GM10266 (cell line): ENCODE results near the gene STARD5.
"Not testable (repeated sequence)": the region's sequence is repeated elsewhere in the genome, so short reads cannot be mapped to it uniquely, and the experiment has no call there.

Experiments
- DNase-seq: peaks from one replicate; pipeline ENCODE4 v3.0.0; 2012; ENCODE audit errors: extremely low spot score
- CTCF ChIP-seq: IDR thresholded peaks from 2 replicates; pipeline ENCODE4 v1.5.1; 2012; ENCODE audit warnings: mild to moderate bottlenecking, low read depth; ENCODE audit not compliant: control insufficient read depth, insufficient read depth; ENCODE audit errors: missing control alignments

Gene STARD5

GRCh38 chr15:81360491-81360890, 36.5 kb upstream of the STARD5 start:
- TF ChIP-seq CTCF = no peak

GRCh38 chr15:81358248-81358647, 34.3 kb upstream of the STARD5 start:
- TF ChIP-seq CTCF = no peak
- DNase-seq = no peak

More at GRCh38 chr15:81360491-81360890, 36.5 kb upstream of the STARD5 start:
- DNase-seq = no peak

GRCh38 chr15:81357180-81357686, 33.3 kb upstream of the STARD5 start:
- DNase-seq = no peak
- no peak for TF ChIP-seq CTCF

GRCh38 chr15:81356252-81356651, 32.3 kb upstream of the STARD5 start:
- no peak for TF ChIP-seq CTCF
- no peak for DNase-seq

GRCh38 chr15:81351651-81352050, 27.7 kb upstream of the STARD5 start:
- DNase-seq = no peak
- TF ChIP-seq CTCF = no peak

- no peak for DNase-seq
- TF ChIP-seq CTCF = no peak
Measured at GRCh38 chr15:81349271-81349670, 25.3 kb upstream of the STARD5 start.

GRCh38 chr15:81348691-81349090, 24.8 kb upstream of the STARD5 start:
- DNase-seq = not testable (repeated sequence)

- no peak for DNase-seq
- no peak for TF ChIP-seq CTCF
Measured at GRCh38 chr15:81347910-81348309, 24.0 kb upstream of the STARD5 start.
